Activated T-cell treated with anti-CD3 and anti-CD28 coated beads for 48 hours (primary cell): Measurements from ENCODE around the gene FAM234B.
"Not testable (repeated sequence)": the region's sequence is repeated elsewhere in the genome, so short reads cannot be mapped to it uniquely, and the experiment has no call there.

ENCODE experiments used
- DNase-seq: peaks from one replicate; pipeline ENCODE4 v3.0.0-alpha.2; 2020; ENCODE audit warnings: low read depth

The FAM234B gene

GRCh38 chr12:13061377-13061776 is 17.2 kb downstream of the FAM234B start:
- no peak for DNase-seq

GRCh38 chr12:13062669-13063068 is 18.5 kb downstream of the FAM234B start:
- no peak for DNase-seq

GRCh38 chr12:13066014-13066413 is 21.8 kb downstream of the FAM234B start:
- no peak for DNase-seq

GRCh38 chr12:13066459-13066858 is 22.3 kb downstream of the FAM234B start:
- DNase-seq: no peak

GRCh38 chr12:13067322-13067721 is 23.1 kb downstream of the FAM234B start:
- no peak for DNase-seq

- no peak for DNase-seq
Observed at GRCh38 chr12:13069380-13069779, 25.2 kb downstream of the FAM234B start.

GRCh38 chr12:13071305-13072280 is 27.4 kb downstream of the FAM234B start:
- DNase-seq: no peak

- no peak for DNase-seq
Observed at GRCh38 chr12:13073173-13073572, 29.0 kb downstream of the FAM234B start.

GRCh38 chr12:13074396-13075117 is 30.4 kb downstream of the FAM234B start:
- DNase-seq: no peak

GRCh38 chr12:13075118-13075480 is 30.9 kb downstream of the FAM234B start:
- DNase-seq: no peak

- DNase-seq: no peak
Observed at GRCh38 chr12:13075786-13076570, 31.8 kb downstream of the FAM234B start.

GRCh38 chr12:13079440-13079906 is 35.3 kb downstream of the FAM234B start:
- no peak for DNase-seq

GRCh38 chr12:13080266-13080665 is 36.1 kb downstream of the FAM234B start:
- no peak for DNase-seq

GRCh38 chr12:13082861-13083260 is 38.7 kb downstream of the FAM234B start:
- DNase-seq: no peak

- DNase-seq: not testable (repeated sequence)
Observed at GRCh38 chr12:13083638-13084037, 39.5 kb downstream of the FAM234B start.

GRCh38 chr12:13084898-13085640 is 40.9 kb downstream of the FAM234B start:
- no peak for DNase-seq

- no peak for DNase-seq
Observed at GRCh38 chr12:13085968-13086686, 41.9 kb downstream of the FAM234B start.

GRCh38 chr12:13087766-13088165 is 43.6 kb downstream of the FAM234B start:
- no peak for DNase-seq

- DNase-seq: no peak
Observed at GRCh38 chr12:13088496-13088895, 44.3 kb downstream of the FAM234B start.

- no peak for DNase-seq
Observed at GRCh38 chr12:13090054-13090453, 45.9 kb downstream of the FAM234B start.

GRCh38 chr12:13091832-13092231 is 47.7 kb downstream of the FAM234B start:
- DNase-seq: no peak
